Raji (cell line): ENCODE data around the gene FMNL1.

Source experiments
- POLR2A ChIP-seq: IDR thresholded peaks from 2 replicates; pipeline ENCODE4 v1.6.1; 2011; ENCODE audit warnings: low read depth, low read length, control low read depth; ENCODE audit not compliant: insufficient read depth

FMNL1 gene

GRCh38 chr17:45218895-45219661 is 2.6 kb upstream of the FMNL1 start:
- no peak for TF ChIP-seq POLR2A

DNA sequence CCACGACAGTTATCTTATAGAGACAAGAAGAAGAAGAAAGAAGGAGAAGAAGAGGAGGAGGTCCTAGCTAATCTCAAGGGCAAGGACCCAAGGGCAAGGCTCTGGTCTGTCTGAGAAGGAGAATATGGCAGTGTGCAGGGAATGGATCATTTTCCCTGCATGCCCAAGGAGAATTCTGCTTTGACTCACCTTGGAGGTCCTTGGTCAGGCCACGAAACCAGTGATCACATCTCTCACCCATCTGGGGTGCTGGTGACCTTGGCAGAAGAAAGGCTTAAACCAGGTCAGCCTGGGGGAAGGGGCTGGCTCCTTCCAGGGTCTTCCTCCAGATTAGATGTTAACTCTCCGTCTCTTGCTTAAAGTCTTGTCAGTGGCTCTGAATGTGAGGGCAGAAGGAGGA is 1.6 kb upstream of the FMNL1 start:
- TF ChIP-seq POLR2A = no peak

GRCh38 chr17:45222014-45222288 is 266 bp downstream of the FMNL1 start:
- TF ChIP-seq POLR2A = no peak

DNA sequence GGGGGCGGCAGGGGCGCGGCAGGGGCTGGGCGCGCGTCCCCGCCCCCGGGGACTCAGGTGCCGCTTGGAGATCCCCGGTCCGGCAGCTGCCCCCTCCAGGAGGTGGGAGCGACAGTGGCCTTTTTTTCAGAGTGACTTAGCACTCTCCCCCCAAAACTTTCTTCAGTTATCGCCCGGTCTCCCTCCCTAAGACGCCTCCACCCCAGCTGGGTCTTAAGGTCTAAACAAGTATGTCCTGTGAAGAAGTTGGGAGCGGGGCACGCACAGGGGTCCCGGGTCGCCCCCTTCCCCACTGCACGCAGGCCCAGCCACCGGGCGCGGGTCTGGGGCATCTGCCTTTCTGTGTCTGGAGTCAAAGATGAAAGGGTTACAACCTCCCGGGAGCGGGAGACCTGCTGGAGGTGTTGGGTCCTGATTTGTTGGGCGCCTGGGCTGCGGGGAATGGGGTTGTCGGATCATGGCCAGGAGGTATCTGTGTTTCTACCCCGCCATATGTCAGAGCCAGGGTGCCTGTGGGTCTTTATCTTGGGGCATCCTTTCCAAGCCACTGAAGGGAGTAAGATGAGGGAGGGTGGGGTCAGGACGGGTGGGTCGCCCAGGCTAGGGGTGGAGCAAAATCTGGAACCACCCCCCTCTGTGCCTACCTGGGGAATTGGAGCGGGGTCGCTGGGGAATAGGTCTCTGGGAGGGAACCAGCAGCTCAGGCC is 757 bp downstream of the FMNL1 start:
- peak; percentile 80 for TF ChIP-seq POLR2A

DNA sequence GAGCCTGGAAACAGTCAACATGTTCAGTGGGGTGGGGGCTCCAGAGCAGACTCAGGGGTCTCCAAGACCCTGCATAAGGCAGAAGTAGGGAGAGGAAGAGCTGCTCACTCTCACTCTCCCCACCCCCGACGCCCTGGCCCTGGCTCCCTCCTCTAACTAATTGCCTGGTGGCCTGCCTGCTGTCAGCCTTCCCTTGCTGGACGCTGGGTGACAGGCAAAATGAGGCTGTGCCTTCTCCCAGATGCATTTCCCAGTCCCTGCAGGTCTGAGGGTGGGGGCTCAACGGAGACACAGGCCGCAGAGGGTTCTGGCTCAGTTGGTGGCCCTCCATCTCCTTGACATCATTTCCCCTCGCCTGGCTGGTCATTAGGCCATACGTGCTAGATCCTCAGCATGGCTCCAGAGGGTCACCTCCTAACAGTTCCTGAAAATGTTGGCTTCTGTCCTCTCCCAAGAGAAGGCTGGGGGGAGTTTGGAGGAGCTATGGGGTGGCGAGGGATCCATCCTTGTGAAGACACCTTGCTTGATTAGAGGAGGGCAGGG is 1.4 kb downstream of the FMNL1 start:
- TF ChIP-seq POLR2A = no peak

DNA sequence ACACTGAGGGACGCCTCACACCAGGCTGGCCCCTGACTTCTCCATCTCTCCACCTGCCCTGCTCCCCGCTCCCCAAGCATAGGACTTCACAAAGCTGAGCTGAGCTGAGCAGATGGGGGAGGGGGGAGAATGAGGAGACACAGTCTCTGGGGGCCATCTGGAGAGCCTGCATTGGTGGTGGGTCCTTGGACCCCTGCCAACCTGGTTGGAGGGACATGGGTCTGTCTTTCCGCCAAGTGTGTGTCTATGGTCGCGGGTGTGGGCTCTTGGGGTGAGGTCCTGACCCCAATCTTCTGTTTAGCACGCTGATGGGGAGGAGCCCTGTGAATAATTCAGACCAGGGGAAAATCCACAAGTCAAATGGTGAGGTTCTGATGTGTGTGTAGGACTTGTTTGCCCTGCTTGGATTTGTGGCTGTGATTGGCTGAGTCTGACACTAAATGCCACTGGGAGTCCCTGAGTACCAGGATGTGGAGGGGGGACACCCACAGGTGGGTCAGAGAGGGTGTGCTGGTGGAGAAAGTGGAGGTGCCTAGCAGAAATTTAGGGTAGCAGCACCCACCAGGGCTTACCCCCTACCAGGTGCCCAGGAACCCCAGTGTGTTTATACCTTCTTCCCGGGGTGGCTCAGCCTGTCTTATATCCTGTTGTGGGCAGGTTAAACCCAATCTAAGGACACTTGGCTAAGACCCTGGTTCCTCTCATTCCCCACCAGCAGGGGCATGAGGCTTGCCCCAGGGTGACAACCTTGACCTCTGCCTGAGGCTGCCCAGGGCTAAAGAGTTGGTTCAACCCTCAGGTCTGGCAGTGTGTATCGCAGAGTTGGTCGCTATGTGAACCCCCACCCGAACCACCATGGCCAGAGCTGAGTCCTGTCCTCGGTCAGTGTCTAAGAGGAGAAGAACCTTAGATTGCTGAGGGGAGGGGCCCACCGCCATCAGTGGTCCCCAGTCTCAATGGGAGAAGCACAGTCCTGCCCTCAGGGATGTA is 2.1 kb downstream of the FMNL1 start:
- peak; percentile 43; the same call in 1 of the 2 replicates for TF ChIP-seq POLR2A

DNA sequence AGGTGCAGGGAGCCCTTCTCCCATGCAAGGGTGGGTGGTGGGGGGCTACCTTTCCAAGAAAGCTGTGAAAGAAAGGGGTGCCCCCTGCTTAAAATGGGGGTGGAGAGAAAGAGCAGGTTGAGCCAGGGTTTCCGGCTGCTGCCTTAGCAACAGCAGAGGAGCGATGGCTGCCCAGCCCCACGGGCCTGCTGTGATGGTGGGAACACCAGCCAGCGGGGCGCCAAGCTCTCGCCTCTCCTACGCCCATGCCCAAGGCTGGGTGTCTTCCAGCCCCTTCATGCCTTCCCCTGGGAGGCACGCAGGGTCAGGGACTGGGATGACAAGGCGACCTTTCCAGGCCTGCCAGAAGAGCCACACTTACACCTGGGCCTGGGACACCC is 3.0 kb downstream of the FMNL1 start:
- no peak for TF ChIP-seq POLR2A

DNA sequence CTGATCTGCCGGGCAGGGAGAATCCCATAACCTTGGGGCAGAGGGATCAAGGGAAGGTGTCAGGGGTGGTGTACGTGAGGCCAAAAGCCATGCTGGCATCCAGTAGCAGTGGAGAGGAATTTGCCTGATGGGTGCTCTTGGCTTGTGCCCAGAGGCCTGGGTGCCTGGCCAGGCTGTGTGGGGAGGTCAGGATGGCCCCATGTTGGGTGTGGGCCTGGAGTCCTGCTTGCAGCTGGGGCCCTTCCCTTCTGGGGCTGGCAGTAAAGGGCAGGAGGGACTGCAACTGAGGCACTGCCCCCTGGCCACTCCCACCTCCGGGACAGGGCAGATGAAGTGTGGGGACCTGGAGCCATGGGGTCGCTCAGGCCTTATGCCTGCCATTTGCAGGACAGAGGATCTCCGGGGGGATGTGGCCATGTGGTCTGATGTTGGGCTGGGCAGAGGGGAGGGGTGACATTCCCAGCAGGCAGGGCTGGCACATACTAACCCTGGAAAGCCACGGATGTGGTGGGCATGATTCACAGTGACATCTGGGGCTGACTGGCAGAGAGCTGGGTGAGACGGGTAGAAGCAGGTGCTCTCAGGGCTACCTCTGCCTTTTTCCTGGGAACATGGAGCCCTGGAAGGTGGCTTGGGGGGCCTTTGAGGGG is 3.5 kb downstream of the FMNL1 start:
- peak; percentile 10; the same call in 1 of the 2 replicates for TF ChIP-seq POLR2A

DNA sequence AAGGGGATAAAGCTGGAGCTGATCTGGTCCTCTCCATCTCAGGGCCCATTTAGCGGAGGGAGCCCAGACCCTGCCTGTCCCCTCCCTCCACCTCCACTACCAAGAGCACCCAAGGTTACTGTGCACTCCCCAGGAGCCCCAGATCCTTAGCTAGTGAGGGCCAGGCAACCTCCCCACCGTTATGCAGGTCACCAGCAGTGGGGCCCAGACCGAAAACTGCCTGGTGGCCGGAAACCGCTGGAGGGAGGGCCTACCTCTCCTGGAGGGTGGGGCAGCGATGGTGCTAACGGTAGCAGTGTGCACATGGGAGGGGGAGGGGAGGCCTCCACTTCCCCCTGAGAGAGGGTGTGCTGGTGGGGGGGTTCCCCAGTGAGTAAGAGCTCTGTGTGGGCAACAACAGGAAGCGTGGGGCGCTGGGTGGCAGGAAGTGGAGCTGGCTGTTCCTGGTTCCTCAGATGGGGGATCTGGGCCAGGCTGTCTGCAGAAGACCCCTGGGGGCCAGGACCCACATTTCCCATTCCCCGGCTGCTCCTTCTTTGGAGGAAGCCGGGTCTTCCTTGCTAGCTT is 4.4 kb downstream of the FMNL1 start:
- peak; percentile 90 for TF ChIP-seq POLR2A

DNA sequence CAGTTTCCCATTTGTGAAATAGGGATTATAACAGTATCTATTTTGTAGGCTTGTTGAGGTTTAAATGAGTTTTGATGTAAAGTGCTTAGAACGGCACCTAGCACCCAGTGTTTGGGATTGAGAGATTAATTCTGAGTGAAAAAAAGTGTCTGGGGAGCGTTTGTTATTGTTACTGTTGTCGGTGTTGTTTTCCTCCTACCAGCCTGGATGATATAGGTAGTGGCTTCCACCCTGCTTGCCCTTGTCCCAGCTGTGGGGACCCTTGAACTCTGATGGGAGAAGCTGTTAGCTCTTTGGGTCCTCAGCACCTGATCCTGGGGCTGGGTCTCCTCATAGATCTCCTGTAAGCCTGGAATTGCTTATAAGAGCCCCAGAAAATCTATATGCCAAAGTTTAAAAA is 4.9 kb downstream of the FMNL1 start:
- no peak for TF ChIP-seq POLR2A

- TF ChIP-seq POLR2A = peak; percentile 44
Measured at GRCh38 chr17:45227101-45227925, 5.6 kb downstream of the FMNL1 start.

GRCh38 chr17:45227926-45228762 is 6.5 kb downstream of the FMNL1 start:
- no peak for TF ChIP-seq POLR2A
